ENCODE data around the gene CPAMD8. TPM values are rescaled to one million over a fixed set of nuclear protein-coding genes. Genes with fewer than 3 reads are reported as not detected.
"Not testable (repeated sequence)": the region's sequence is repeated elsewhere in the genome, so short reads cannot be mapped to it uniquely, and the experiment has no call there.

CPAMD8 gene
- total RNA-seq, 1 donor from 2014 or later: 16.3 TPM

- H3K79me2 ChIP-seq (ENCODE audit: low read depth): no peaks in the 10 kb centered on the region
- H3K9ac ChIP-seq: no peak overlapping the region
- H3K4me1 ChIP-seq: no peaks in the 10 kb centered on the region
- H3F3A ChIP-seq (ENCODE audit: low read depth): no peaks in the 10 kb centered on the region
- Mint-ChIP-seq H3K27me3 (ENCODE audit: insufficient read depth, low read depth) (peaks cover 9% of the 10 kb centered on the region), H3K9me3 (peaks cover 9% of the 10 kb centered on the region), H3K4me3 (no peak overlapping the region), H3K4me1 (no peaks in the 10 kb centered on the region), H3K36me3 (no peaks in the 10 kb centered on the region), H3K27ac (no peak overlapping the region)
- no peaks in the 10 kb centered on the region for H4K20me1 ChIP-seq (ENCODE audit: low read depth)
- no peak overlapping the region for H3K4me2 ChIP-seq
- no peak overlapping the region for H2AFZ ChIP-seq (replicated peaks)
- H3K27ac ChIP-seq: no peak overlapping the region
- H3K27me3 ChIP-seq: no peaks in the 10 kb centered on the region
- H3K4me3 ChIP-seq: no peak overlapping the region
- no peaks in the 10 kb centered on the region for H3K9me3 ChIP-seq (ENCODE audit: low read depth)
- DNase-seq (ENCODE audit: low spot score): no peak
- H3K36me3 ChIP-seq: peaks cover 7% of the 10 kb centered on the region
- TF ChIP-seq CTCF (IDR thresholded peaks at IDR 0.05) (no peak), EZH2 (IDR thresholded peaks at IDR 0.05) (no peak), EZH2phosphoT487 (IDR thresholded peaks at IDR 0.05) (no peak)
Measured at GRCh38 chr19:17002455-17002854, 24.2 kb downstream of the CPAMD8 start.

GRCh38 chr19:17001603-17002183, 24.9 kb downstream of the CPAMD8 start:
- Mint-ChIP-seq H3K4me3 (no peak overlapping the region), H3K4me1 (no peaks in the 10 kb centered on the region), H3K9me3 (peaks cover 9% of the 10 kb centered on the region), H3K36me3 (no peaks in the 10 kb centered on the region), H3K27me3 (ENCODE audit: insufficient read depth, low read depth) (peaks cover 7% of the 10 kb centered on the region), H3K27ac (no peak overlapping the region)
- H3K9me3 ChIP-seq (ENCODE audit: low read depth): no peaks in the 10 kb centered on the region
- no peaks in the 10 kb centered on the region for H3F3A ChIP-seq (ENCODE audit: low read depth)
- no peak overlapping the region for H2AFZ ChIP-seq (replicated peaks)
- H3K27ac ChIP-seq: no peak overlapping the region
- no peaks in the 10 kb centered on the region for H3K27me3 ChIP-seq
- H3K36me3 ChIP-seq: peaks cover 7% of the 10 kb centered on the region
- no peaks in the 10 kb centered on the region for H3K79me2 ChIP-seq (ENCODE audit: low read depth)
- H3K4me3 ChIP-seq: no peak overlapping the region
- TF ChIP-seq EZH2 (IDR thresholded peaks at IDR 0.05): no peak
- TF ChIP-seq CTCF (IDR thresholded peaks at IDR 0.05): no peak
- TF ChIP-seq EZH2phosphoT487 (IDR thresholded peaks at IDR 0.05): no peak
- DNase-seq (ENCODE audit: low spot score): no peak
- no peak overlapping the region for H3K9ac ChIP-seq
- H4K20me1 ChIP-seq (ENCODE audit: low read depth): no peaks in the 10 kb centered on the region
- no peaks in the 10 kb centered on the region for H3K4me1 ChIP-seq
- no peak overlapping the region for H3K4me2 ChIP-seq

- Histone ChIP-seq H3K4me3 (no peak overlapping the region), H3F3A (ENCODE audit: low read depth) (no peaks in the 10 kb centered on the region), H3K36me3 (peaks cover 10% of the 10 kb centered on the region), H3K9ac (no peak overlapping the region), H3K4me2 (no peak overlapping the region), H3K27me3 (no peaks in the 10 kb centered on the region), H3K9me3 (ENCODE audit: low read depth) (no peaks in the 10 kb centered on the region), H3K4me1 (no peaks in the 10 kb centered on the region), H3K79me2 (ENCODE audit: low read depth) (no peaks in the 10 kb centered on the region), H4K20me1 (ENCODE audit: low read depth) (no peaks in the 10 kb centered on the region), H2AFZ (replicated peaks) (no peak overlapping the region), H3K27ac (no peak overlapping the region)
- no peak overlapping the region for H3K27ac Mint-ChIP-seq
- peaks cover 8% of the 10 kb centered on the region for H3K36me3 Mint-ChIP-seq
- no peak for TF ChIP-seq EZH2 (IDR thresholded peaks at IDR 0.05)
- no peak for TF ChIP-seq EZH2phosphoT487 (IDR thresholded peaks at IDR 0.05)
- no peak for TF ChIP-seq CTCF (IDR thresholded peaks at IDR 0.05)
- H3K27me3 Mint-ChIP-seq (ENCODE audit: insufficient read depth, low read depth): peaks cover 5% of the 10 kb centered on the region
- peaks cover 13% of the 10 kb centered on the region for H3K9me3 Mint-ChIP-seq
- no peaks in the 10 kb centered on the region for H3K4me1 Mint-ChIP-seq
- H3K4me3 Mint-ChIP-seq: no peak overlapping the region
- DNase-seq (ENCODE audit: low spot score): no peak
Measured at GRCh38 chr19:16998635-16999194, 27.9 kb downstream of the CPAMD8 start.

GRCh38 chr19:16996838-16997490, 29.6 kb downstream of the CPAMD8 start:
- H3K4me3 Mint-ChIP-seq; H3K27ac Mint-ChIP-seq; H3K4me1 ChIP-seq; H3K4me3 ChIP-seq; H3K9me3 ChIP-seq (ENCODE audit: low read depth); H4K20me1 ChIP-seq (ENCODE audit: low read depth); H3K9ac ChIP-seq; H3F3A ChIP-seq (ENCODE audit: low read depth); DNase-seq (ENCODE audit: low spot score); H3K27me3 Mint-ChIP-seq (ENCODE audit: insufficient read depth, low read depth); H3K27ac ChIP-seq; H3K4me2 ChIP-seq; H3K27me3 ChIP-seq; H2AFZ ChIP-seq (replicated peaks); H3K79me2 ChIP-seq (ENCODE audit: low read depth); H3K4me1 Mint-ChIP-seq: not testable (repeated sequence)
- H3K36me3 Mint-ChIP-seq: peaks cover 14% of the 10 kb centered on the region
- H3K9me3 Mint-ChIP-seq: peaks cover 17% of the 10 kb centered on the region
- H3K36me3 ChIP-seq: peaks cover 10% of the 10 kb centered on the region
